ENCODE measurements around the gene SPG7. TPM values are rescaled to one million over a fixed set of nuclear protein-coding genes. Genes with fewer than 3 reads are reported as not detected.

SPG7 gene
- total RNA-seq, 1 donor from 2014 or later, result 96.1 TPM

GRCh38 chr16:89537549-89537925 is 29.3 kb downstream of the SPG7 start:
- Histone ChIP-seq H3K9ac (ENCODE audit: low read length) (no peak overlapping the region), H4K20me1 (ENCODE audit: insufficient read depth, low read length) (peaks cover 78% of the 10 kb centered on the region), H3K4me3 (ENCODE audit: insufficient read depth, low read depth, low read length) (no peak overlapping the region), H3K4me2 (ENCODE audit: low read length) (no peak overlapping the region), H2AFZ (ENCODE audit: low read depth, low read length) (no peak overlapping the region), H3K4me1 (ENCODE audit: insufficient read depth, low read length) (peaks cover 14% of the 10 kb centered on the region), H3K27me3 (ENCODE audit: insufficient read depth, low read length) (no peaks in the 10 kb centered on the region), H3K36me3 (ENCODE audit: insufficient read depth, low read length) (peaks cover 26% of the 10 kb centered on the region), H3K79me2 (ENCODE audit: insufficient read depth, low read length) (peaks cover 51% of the 10 kb centered on the region), H3K9me3 (ENCODE audit: insufficient read depth, low read depth, low read length) (no peaks in the 10 kb centered on the region), H3K27ac (ENCODE audit: low read depth, low read length) (peak overlapping the region; percentile 2)
- no peaks in the 10 kb centered on the region for H3K27me3 Mint-ChIP-seq (ENCODE audit: low read depth, unreplicated experiment)
- no peak for DNase-seq (ENCODE audit: low read depth)
- H3K9me3 Mint-ChIP-seq (ENCODE audit: unreplicated experiment), result no peaks in the 10 kb centered on the region
- no peak overlapping the region for H3K4me3 Mint-ChIP-seq (ENCODE audit: unreplicated experiment)
- no peak for FAIRE-seq
- TF ChIP-seq, protein P1, sequence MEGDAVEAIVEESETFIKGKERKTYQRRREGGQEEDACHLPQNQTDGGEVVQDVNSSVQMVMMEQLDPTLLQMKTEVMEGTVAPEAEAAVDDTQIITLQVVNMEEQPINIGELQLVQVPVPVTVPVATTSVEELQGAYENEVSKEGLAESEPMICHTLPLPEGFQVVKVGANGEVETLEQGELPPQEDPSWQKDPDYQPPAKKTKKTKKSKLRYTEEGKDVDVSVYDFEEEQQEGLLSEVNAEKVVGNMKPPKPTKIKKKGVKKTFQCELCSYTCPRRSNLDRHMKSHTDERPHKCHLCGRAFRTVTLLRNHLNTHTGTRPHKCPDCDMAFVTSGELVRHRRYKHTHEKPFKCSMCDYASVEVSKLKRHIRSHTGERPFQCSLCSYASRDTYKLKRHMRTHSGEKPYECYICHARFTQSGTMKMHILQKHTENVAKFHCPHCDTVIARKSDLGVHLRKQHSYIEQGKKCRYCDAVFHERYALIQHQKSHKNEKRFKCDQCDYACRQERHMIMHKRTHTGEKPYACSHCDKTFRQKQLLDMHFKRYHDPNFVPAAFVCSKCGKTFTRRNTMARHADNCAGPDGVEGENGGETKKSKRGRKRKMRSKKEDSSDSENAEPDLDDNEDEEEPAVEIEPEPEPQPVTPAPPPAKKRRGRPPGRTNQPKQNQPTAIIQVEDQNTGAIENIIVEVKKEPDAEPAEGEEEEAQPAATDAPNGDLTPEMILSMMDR (IDR thresholded peaks at IDR 0.05; ENCODE audit: insufficient read depth, low read depth, low read length), result no peak
- TF ChIP-seq EZH2 (IDR thresholded peaks at IDR 0.05; ENCODE audit: insufficient read depth, low read length), result no peak
- no peak overlapping the region for H3K27ac Mint-ChIP-seq (ENCODE audit: unreplicated experiment)
- H3K4me1 Mint-ChIP-seq (ENCODE audit: low read depth, unreplicated experiment), result no peaks in the 10 kb centered on the region
- H3K36me3 Mint-ChIP-seq (ENCODE audit: low read depth, unreplicated experiment), result peaks cover 16% of the 10 kb centered on the region

DNA sequence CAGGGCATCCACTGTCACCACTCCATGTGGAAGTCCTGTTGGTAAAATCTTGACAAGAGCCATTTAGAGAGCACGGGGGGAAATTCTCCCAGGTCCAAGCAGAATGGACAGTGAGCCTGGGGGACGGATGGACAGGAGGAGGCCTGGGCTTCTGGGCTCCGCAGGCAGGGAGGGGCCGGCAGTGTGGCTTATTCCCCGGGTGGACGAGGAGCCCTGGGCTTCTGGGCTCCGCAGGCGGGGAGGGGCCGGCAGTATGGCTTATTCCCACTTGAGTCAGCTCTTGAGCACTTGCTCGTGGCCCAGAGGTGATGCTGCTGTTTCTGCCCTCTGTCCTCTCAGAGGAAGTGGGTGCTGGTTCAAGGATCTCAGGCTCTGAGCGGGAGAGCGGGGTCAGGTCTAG is 30.1 kb downstream of the SPG7 start:
- H3K79me2 ChIP-seq (ENCODE audit: insufficient read depth, low read length), result peaks cover 51% of the 10 kb centered on the region
- DNase-seq (ENCODE audit: low read depth), result no peak
- TF ChIP-seq EZH2 (IDR thresholded peaks at IDR 0.05; ENCODE audit: insufficient read depth, low read length), result no peak
- TF ChIP-seq, protein P1 (IDR thresholded peaks at IDR 0.05; ENCODE audit: insufficient read depth, low read depth, low read length), result no peak
- no peak for FAIRE-seq
- no peaks in the 10 kb centered on the region for H3K4me1 Mint-ChIP-seq (ENCODE audit: low read depth, unreplicated experiment)
- H4K20me1 ChIP-seq (ENCODE audit: insufficient read depth, low read length), result peaks cover 80% of the 10 kb centered on the region
- H3K4me1 ChIP-seq (ENCODE audit: insufficient read depth, low read length), result peaks cover 14% of the 10 kb centered on the region
- H3K9me3 Mint-ChIP-seq (ENCODE audit: unreplicated experiment), result no peaks in the 10 kb centered on the region
- no peak overlapping the region for H3K27ac Mint-ChIP-seq (ENCODE audit: unreplicated experiment)
- H3K4me3 Mint-ChIP-seq (ENCODE audit: unreplicated experiment), result no peak overlapping the region
- H3K27me3 ChIP-seq (ENCODE audit: insufficient read depth, low read length), result no peaks in the 10 kb centered on the region
- no peak overlapping the region for H3K27ac ChIP-seq (ENCODE audit: low read depth, low read length)
- H3K9ac ChIP-seq (ENCODE audit: low read length), result no peak overlapping the region
- peaks cover 18% of the 10 kb centered on the region for H3K36me3 Mint-ChIP-seq (ENCODE audit: low read depth, unreplicated experiment)
- H3K9me3 ChIP-seq (ENCODE audit: insufficient read depth, low read depth, low read length), result no peaks in the 10 kb centered on the region
- peaks cover 26% of the 10 kb centered on the region for H3K36me3 ChIP-seq (ENCODE audit: insufficient read depth, low read length)
- H3K4me2 ChIP-seq (ENCODE audit: low read length), result no peak overlapping the region
- no peaks in the 10 kb centered on the region for H3K27me3 Mint-ChIP-seq (ENCODE audit: low read depth, unreplicated experiment)
- no peak overlapping the region for H2AFZ ChIP-seq (ENCODE audit: low read depth, low read length)
- no peak overlapping the region for H3K4me3 ChIP-seq (ENCODE audit: insufficient read depth, low read depth, low read length)

DNA sequence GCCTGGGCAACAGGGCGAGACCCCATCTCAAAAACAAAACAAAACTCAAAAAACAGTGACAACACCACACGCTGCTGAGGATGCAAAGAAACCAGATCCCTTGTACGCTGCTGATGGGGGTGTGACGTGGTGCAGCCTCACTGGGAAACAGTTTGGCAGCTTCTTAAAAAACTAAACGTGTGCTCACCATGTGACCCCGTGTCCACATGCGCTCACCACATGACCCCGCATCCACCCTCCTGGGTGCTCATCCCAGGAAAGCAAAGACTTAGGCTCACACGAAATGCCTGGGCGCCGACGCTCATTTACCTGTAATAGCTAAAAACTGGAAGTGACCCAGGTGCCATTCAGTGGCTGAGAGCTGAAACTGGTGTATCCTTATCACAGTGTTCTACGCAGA is 32.4 kb downstream of the SPG7 start:
- Histone ChIP-seq H3K4me3 (ENCODE audit: insufficient read depth, low read depth, low read length) (no peak overlapping the region), H3K9ac (ENCODE audit: low read length) (no peak overlapping the region), H2AFZ (ENCODE audit: low read depth, low read length) (no peak overlapping the region), H4K20me1 (ENCODE audit: insufficient read depth, low read length) (peaks cover 64% of the 10 kb centered on the region), H3K79me2 (ENCODE audit: insufficient read depth, low read length) (peaks cover 32% of the 10 kb centered on the region), H3K4me1 (ENCODE audit: insufficient read depth, low read length) (peaks cover 14% of the 10 kb centered on the region), H3K27me3 (ENCODE audit: insufficient read depth, low read length) (no peaks in the 10 kb centered on the region), H3K36me3 (ENCODE audit: insufficient read depth, low read length) (peaks cover 16% of the 10 kb centered on the region), H3K4me2 (ENCODE audit: low read length) (no peak overlapping the region), H3K9me3 (ENCODE audit: insufficient read depth, low read depth, low read length) (no peaks in the 10 kb centered on the region), H3K27ac (ENCODE audit: low read depth, low read length) (no peak overlapping the region)
- no peak for FAIRE-seq
- Mint-ChIP-seq H3K4me3 (ENCODE audit: unreplicated experiment) (no peak overlapping the region), H3K27me3 (ENCODE audit: low read depth, unreplicated experiment) (no peaks in the 10 kb centered on the region), H3K36me3 (ENCODE audit: low read depth, unreplicated experiment) (peaks cover 14% of the 10 kb centered on the region), H3K4me1 (ENCODE audit: low read depth, unreplicated experiment) (no peaks in the 10 kb centered on the region), H3K9me3 (ENCODE audit: unreplicated experiment) (no peaks in the 10 kb centered on the region), H3K27ac (ENCODE audit: unreplicated experiment) (no peak overlapping the region)
- TF ChIP-seq, protein P1 (IDR thresholded peaks at IDR 0.05; ENCODE audit: insufficient read depth, low read depth, low read length), result no peak
- TF ChIP-seq EZH2 (IDR thresholded peaks at IDR 0.05; ENCODE audit: insufficient read depth, low read length), result no peak
- DNase-seq (ENCODE audit: low read depth), result no peak

Data from astrocyte (in vitro differentiated cells and primary cell).